ENCODE data around the gene TMBIM1.

- TF ChIP-seq CTCF (IDR thresholded peaks at IDR 0.05; ENCODE audit: low read depth, low read length) (no peak), EZH2phosphoT487 (IDR thresholded peaks at IDR 0.05; ENCODE audit: low read depth) (no peak)
Observed at GRCh38 chr2:218282173-218282991, 9.9 kb downstream of the TMBIM1 start.

Measured in OCI-LY3 (cell line).